ENCODE results near the gene WIPI1. TPM values are rescaled to one million over a fixed set of nuclear protein-coding genes. Genes with fewer than 3 reads are reported as not detected.

WIPI1 gene
- total and polyA plus RNA-seq, 2 of the 13 experiments (the other 11 are each of a cell fraction or from before 2014, with no cell fraction given) = 29.4 to 141 TPM

GRCh38 chr17:68457168-68457538 is at the start of gene WIPI1 (continued):
- TF ChIP-seq ZNF383 (CRISPR knock-in tag; IDR thresholded peaks at IDR 0.05; ENCODE audit: borderline replicate concordance) = no peak
- no peak for TF ChIP-seq CHD4 (IDR thresholded peaks at IDR 0.05; ENCODE audit: borderline replicate concordance, low read length)
- no peak for TF ChIP-seq MIER3 (CRISPR knock-in tag; IDR thresholded peaks at IDR 0.05; ENCODE audit: borderline replicate concordance)
- TF ChIP-seq ELF1 (CRISPR knock-in tag; IDR thresholded peaks at IDR 0.05) = no peak
- TF ChIP-seq KLF9 (CRISPR knock-in tag; IDR thresholded peaks at IDR 0.05; ENCODE audit: low read depth) = no peak; the same call in 1 of the 2 replicates
- TF ChIP-seq ZBTB44 (CRISPR knock-in tag; IDR thresholded peaks at IDR 0.05) = no peak
- no peak for TF ChIP-seq ZNF891 (CRISPR knock-in tag; IDR thresholded peaks at IDR 0.05)
- TF ChIP-seq KLF6 (CRISPR knock-in tag; IDR thresholded peaks at IDR 0.05) = no peak
- TF ChIP-seq, protein P1, sequence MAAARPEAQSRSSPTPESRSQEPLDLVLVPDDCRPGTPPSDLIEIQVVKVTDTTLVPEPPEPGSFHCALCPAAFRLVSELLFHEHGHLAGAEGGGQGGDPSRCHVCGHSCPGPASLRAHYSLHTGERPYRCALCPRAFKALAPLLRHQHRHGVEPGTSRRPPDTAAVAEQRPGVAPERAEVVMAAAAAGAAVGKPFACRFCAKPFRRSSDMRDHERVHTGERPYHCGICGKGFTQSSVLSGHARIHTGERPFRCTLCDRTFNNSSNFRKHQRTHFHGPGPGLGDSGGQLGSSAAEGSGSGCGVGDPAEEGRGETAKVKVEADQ (CRISPR knock-in tag; IDR thresholded peaks at IDR 0.05; ENCODE audit: borderline replicate concordance) = no peak
- TF ChIP-seq KDM5A (IDR thresholded peaks at IDR 0.05; ENCODE audit: borderline replicate concordance, low read length) = no peak; the same call in 1 of the 2 replicates
- no peak for TF ChIP-seq ELF4 (CRISPR knock-in tag; IDR thresholded peaks at IDR 0.05; ENCODE audit: borderline replicate concordance)
- no peak for TF ChIP-seq TBP (CRISPR knock-in tag; IDR thresholded peaks at IDR 0.05)
- TF ChIP-seq, protein P2, sequence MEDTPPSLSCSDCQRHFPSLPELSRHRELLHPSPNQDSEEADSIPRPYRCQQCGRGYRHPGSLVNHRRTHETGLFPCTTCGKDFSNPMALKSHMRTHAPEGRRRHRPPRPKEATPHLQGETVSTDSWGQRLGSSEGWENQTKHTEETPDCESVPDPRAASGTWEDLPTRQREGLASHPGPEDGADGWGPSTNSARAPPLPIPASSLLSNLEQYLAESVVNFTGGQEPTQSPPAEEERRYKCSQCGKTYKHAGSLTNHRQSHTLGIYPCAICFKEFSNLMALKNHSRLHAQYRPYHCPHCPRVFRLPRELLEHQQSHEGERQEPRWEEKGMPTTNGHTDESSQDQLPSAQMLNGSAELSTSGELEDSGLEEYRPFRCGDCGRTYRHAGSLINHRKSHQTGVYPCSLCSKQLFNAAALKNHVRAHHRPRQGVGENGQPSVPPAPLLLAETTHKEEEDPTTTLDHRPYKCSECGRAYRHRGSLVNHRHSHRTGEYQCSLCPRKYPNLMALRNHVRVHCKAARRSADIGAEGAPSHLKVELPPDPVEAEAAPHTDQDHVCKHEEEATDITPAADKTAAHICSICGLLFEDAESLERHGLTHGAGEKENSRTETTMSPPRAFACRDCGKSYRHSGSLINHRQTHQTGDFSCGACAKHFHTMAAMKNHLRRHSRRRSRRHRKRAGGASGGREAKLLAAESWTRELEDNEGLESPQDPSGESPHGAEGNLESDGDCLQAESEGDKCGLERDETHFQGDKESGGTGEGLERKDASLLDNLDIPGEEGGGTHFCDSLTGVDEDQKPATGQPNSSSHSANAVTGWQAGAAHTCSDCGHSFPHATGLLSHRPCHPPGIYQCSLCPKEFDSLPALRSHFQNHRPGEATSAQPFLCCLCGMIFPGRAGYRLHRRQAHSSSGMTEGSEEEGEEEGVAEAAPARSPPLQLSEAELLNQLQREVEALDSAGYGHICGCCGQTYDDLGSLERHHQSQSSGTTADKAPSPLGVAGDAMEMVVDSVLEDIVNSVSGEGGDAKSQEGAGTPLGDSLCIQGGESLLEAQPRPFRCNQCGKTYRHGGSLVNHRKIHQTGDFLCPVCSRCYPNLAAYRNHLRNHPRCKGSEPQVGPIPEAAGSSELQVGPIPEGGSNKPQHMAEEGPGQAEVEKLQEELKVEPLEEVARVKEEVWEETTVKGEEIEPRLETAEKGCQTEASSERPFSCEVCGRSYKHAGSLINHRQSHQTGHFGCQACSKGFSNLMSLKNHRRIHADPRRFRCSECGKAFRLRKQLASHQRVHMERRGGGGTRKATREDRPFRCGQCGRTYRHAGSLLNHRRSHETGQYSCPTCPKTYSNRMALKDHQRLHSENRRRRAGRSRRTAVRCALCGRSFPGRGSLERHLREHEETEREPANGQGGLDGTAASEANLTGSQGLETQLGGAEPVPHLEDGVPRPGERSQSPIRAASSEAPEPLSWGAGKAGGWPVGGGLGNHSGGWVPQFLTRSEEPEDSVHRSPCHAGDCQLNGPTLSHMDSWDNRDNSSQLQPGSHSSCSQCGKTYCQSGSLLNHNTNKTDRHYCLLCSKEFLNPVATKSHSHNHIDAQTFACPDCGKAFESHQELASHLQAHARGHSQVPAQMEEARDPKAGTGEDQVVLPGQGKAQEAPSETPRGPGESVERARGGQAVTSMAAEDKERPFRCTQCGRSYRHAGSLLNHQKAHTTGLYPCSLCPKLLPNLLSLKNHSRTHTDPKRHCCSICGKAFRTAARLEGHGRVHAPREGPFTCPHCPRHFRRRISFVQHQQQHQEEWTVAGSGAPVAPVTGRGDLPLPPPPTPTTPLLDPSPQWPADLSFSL (CRISPR knock-in tag; IDR thresholded peaks at IDR 0.05) = no peak
- TF ChIP-seq AGO1 (IDR thresholded peaks at IDR 0.05; ENCODE audit: low read depth, low read length, poor library complexity, severe bottlenecking) = peak; percentile 3
- TF ChIP-seq ZFY (CRISPR knock-in tag; IDR thresholded peaks at IDR 0.05) = peak; percentile 74
- TF ChIP-seq, protein P3, sequence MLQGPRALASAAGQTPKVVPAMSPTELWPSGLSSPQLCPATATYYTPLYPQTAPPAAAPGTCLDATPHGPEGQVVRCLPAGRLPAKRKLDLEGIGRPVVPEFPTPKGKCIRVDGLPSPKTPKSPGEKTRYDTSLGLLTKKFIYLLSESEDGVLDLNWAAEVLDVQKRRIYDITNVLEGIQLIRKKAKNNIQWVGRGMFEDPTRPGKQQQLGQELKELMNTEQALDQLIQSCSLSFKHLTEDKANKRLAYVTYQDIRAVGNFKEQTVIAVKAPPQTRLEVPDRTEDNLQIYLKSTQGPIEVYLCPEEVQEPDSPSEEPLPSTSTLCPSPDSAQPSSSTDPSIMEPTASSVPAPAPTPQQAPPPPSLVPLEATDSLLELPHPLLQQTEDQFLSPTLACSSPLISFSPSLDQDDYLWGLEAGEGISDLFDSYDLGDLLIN (CRISPR knock-in tag; IDR thresholded peaks at IDR 0.05; ENCODE audit: borderline replicate concordance) = no peak
- TF ChIP-seq SOX13 (IDR thresholded peaks at IDR 0.05) = no peak
- peak in 1 of 2 experiments; percentile 1; a peak in 1 of 4 replicates for TF ChIP-seq SOX13 (CRISPR knock-in tag; conservative IDR thresholded peaks at IDR 0.05 in 1 of 2, IDR thresholded peaks at IDR 0.05 in 1 of 2)
- TF ChIP-seq ZNF768 (CRISPR knock-in tag; IDR thresholded peaks at IDR 0.05) = 0 out of 2 replicates have a peak, but pooled peaks have one; percentile 46
- peak; percentile 81; the same call in 1 of the 2 replicates for TF ChIP-seq HES4 (CRISPR knock-in tag; IDR thresholded peaks at IDR 0.05; ENCODE audit: borderline replicate concordance)

All from HepG2 (cell line).